ENCODE results near the gene CTIF. TPM values are rescaled to one million over a fixed set of nuclear protein-coding genes. Genes with fewer than 3 reads are reported as not detected.

CTIF gene
- total RNA-seq, 1 donor from 2014 or later, result 137 TPM

- peaks cover 23% of the 10 kb centered on the region for H3K9me3 Mint-ChIP-seq (ENCODE audit: unreplicated experiment)
- peak overlapping the region; percentile 30 for H3K4me3 Mint-ChIP-seq (ENCODE audit: unreplicated experiment)
- peaks cover 13% of the 10 kb centered on the region for H3K36me3 Mint-ChIP-seq (ENCODE audit: unreplicated experiment)
- peaks cover 20% of the 10 kb centered on the region for H3K4me1 Mint-ChIP-seq (ENCODE audit: low read depth, unreplicated experiment)
- peak overlapping the region; percentile 28 for H3K27ac Mint-ChIP-seq (ENCODE audit: unreplicated experiment)
- TF ChIP-seq CTCF (IDR thresholded peaks at IDR 0.05; ENCODE audit: partially characterized antibody, unreplicated experiment), result no peak
- peaks cover 21% of the 10 kb centered on the region for H3K27me3 Mint-ChIP-seq (ENCODE audit: unreplicated experiment)
- peak; percentile 27 for DNase-seq
Observed at GRCh38 chr18:48787203-48788151, 248.6 kb downstream of the CTIF start.

DNA sequence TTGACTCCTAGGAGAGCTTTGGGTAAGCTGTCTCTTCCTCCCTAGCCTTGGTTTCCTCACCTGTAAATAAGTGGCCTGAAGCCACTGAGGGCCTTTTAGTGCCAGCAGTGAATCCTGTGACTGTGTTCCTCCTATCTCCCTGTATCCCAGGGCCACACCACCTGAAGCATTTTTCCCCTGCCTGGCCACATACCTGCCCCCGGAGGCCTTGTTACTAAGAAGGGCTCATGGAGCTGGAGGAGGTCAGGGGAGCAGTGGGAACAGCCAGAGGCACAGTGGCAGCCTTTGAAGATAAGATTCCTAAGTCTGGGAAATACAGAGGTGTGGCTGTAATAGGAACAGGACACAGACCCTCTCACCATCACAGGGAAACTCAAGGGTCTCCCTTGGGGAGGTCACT lies 249.5 kb downstream of the CTIF start:
- H3K9me3 Mint-ChIP-seq (ENCODE audit: unreplicated experiment), result peaks cover 18% of the 10 kb centered on the region
- no peak overlapping the region for H3K4me3 Mint-ChIP-seq (ENCODE audit: unreplicated experiment)
- H3K36me3 Mint-ChIP-seq (ENCODE audit: unreplicated experiment), result peaks cover 13% of the 10 kb centered on the region
- no peak for DNase-seq
- peaks cover 22% of the 10 kb centered on the region for H3K4me1 Mint-ChIP-seq (ENCODE audit: low read depth, unreplicated experiment)
- no peak for TF ChIP-seq CTCF (IDR thresholded peaks at IDR 0.05; ENCODE audit: partially characterized antibody, unreplicated experiment)
- no peak overlapping the region for H3K27ac Mint-ChIP-seq (ENCODE audit: unreplicated experiment)
- H3K27me3 Mint-ChIP-seq (ENCODE audit: unreplicated experiment), result peaks cover 22% of the 10 kb centered on the region

DNA sequence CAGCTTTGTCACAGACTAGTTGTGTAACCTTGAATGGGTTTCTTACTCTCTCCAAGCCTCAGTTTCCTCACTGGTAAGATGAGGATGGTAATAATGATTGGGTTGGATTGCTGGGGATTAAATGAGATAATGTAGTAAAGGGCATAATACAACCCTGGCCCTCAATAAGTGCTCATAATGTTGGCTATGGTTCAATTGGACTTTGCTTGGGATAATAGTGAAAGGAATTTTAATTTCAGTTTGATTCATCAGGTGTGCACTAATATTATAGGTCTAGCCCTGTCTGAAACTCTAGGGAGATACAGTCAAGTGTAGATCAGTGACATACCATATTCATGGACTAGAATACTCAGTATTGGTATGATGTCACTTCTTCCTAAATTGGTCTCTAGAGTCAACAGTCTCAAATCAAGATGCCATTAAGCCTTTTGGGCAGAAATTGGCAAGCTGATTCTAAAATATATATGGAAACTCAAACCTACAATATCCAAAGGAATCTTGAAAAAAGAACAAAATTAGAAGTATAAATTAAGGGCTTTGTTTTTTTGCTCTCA lies 250.5 kb downstream of the CTIF start:
- H3K27ac Mint-ChIP-seq (ENCODE audit: unreplicated experiment), result no peak overlapping the region
- peaks cover 22% of the 10 kb centered on the region for H3K4me1 Mint-ChIP-seq (ENCODE audit: low read depth, unreplicated experiment)
- H3K36me3 Mint-ChIP-seq (ENCODE audit: unreplicated experiment), result peaks cover 13% of the 10 kb centered on the region
- peaks cover 14% of the 10 kb centered on the region for H3K9me3 Mint-ChIP-seq (ENCODE audit: unreplicated experiment)
- DNase-seq, result no peak
- H3K4me3 Mint-ChIP-seq (ENCODE audit: unreplicated experiment), result no peak overlapping the region
- peaks cover 20% of the 10 kb centered on the region for H3K27me3 Mint-ChIP-seq (ENCODE audit: unreplicated experiment)
- TF ChIP-seq CTCF (IDR thresholded peaks at IDR 0.05; ENCODE audit: partially characterized antibody, unreplicated experiment), result no peak

GRCh38 chr18:48790226-48790863 lies 251.5 kb downstream of the CTIF start:
- Mint-ChIP-seq H3K36me3 (ENCODE audit: unreplicated experiment) (peaks cover 8% of the 10 kb centered on the region), H3K27ac (ENCODE audit: unreplicated experiment) (no peak overlapping the region), H3K4me3 (ENCODE audit: unreplicated experiment) (no peak overlapping the region), H3K9me3 (ENCODE audit: unreplicated experiment) (peaks cover 16% of the 10 kb centered on the region), H3K27me3 (ENCODE audit: unreplicated experiment) (peaks cover 14% of the 10 kb centered on the region), H3K4me1 (ENCODE audit: low read depth, unreplicated experiment) (peaks cover 23% of the 10 kb centered on the region)
- DNase-seq, result peak; percentile 9
- TF ChIP-seq CTCF (IDR thresholded peaks at IDR 0.05; ENCODE audit: partially characterized antibody, unreplicated experiment), result no peak
